Measurements from ENCODE around the gene SKIL.

- TF ChIP-seq CTCF (IDR thresholded peaks at IDR 0.05 in 4 of 5, conservative IDR thresholded peaks at IDR 0.05 in 1 of 5) (no peak), POLR2A (IDR thresholded peaks at IDR 0.05) (no peak)
Observed at GRCh38 chr3:170391108-170391507, 33.6 kb downstream of the SKIL start.
